Neural progenitor cell (in vitro differentiated cells): ENCODE data around the gene VAMP1. TPM values are rescaled to one million over a fixed set of nuclear protein-coding genes. Genes with fewer than 3 reads are reported as not detected.
A peak's percentile ranks its signal among the peaks of the same experiment; 100 is the strongest.
"Not testable (repeated sequence)": the region's sequence is repeated elsewhere in the genome, so short reads cannot be mapped to it uniquely, and the experiment has no call there.

Experiments used
- DNase-seq: peaks from one replicate; pipeline ENCODE4 v3.0.0-alpha.2; 2016; ENCODE audit warnings: low spot score
- H2AFZ ChIP-seq: fragments of 200-600 bp; sonication (generic); replicated peaks from 2 replicates; pipeline ENCODE4 v1.6.1; 2016; ENCODE audit warnings: antibody characterized with exemption
- H3F3A ChIP-seq: fragments of 200-600 bp; sonication (generic); 2 replicates; pipeline ENCODE4 v1.6.1; 2016; ENCODE audit warnings: antibody characterized with exemption, low read depth
- H3K27ac ChIP-seq: fragments of 200-600 bp; sonication (generic); 2 replicates; pipeline ENCODE4 v1.5.1; 2016; ENCODE audit warnings: mild to moderate bottlenecking
- H3K27me3 ChIP-seq: fragments of 200-600 bp; sonication (generic); 2 replicates; pipeline ENCODE4 v1.6.1; 2016; ENCODE audit warnings: mild to moderate bottlenecking, moderate library complexity
- H3K36me3 ChIP-seq: fragments of 200-600 bp; sonication (generic); 2 replicates; pipeline ENCODE4 v1.5.1; 2016
- H3K4me1 ChIP-seq: fragments of 200-600 bp; sonication (generic); 2 replicates; pipeline ENCODE4 v1.6.1; 2016; ENCODE audit warnings: mixed run types
- H3K4me2 ChIP-seq: fragments of 200-600 bp; sonication (generic); 2 replicates; pipeline ENCODE4 v1.6.1; 2016
- H3K4me3 ChIP-seq: fragments of 200-600 bp; sonication (generic); 2 replicates; pipeline ENCODE4 v1.5.1; 2016
- H3K79me2 ChIP-seq: fragments of 200-600 bp; sonication (generic); 2 replicates; pipeline ENCODE4 v1.6.1; 2016; ENCODE audit warnings: low read depth
- H3K9ac ChIP-seq: fragments of 200-600 bp; sonication (generic); 2 replicates; pipeline ENCODE4 v1.6.1; 2016
- H3K9me3 ChIP-seq: fragments of 200-600 bp; sonication (generic); 2 replicates; pipeline ENCODE4 v1.5.1; 2016; ENCODE audit warnings: low read depth
- H4K20me1 ChIP-seq: fragments of 200-600 bp; sonication (generic); 2 replicates; pipeline ENCODE4 v1.6.1; 2016; ENCODE audit warnings: low read depth
- H3K27ac Mint-ChIP-seq: 3 replicates; pipeline ENCODE4 v1.8.0; 2021; ENCODE audit warnings: mixed read lengths
- H3K27me3 Mint-ChIP-seq: 2 replicates; pipeline ENCODE4 v1.8.0; 2022; ENCODE audit warnings: low read depth, mild to moderate bottlenecking, inconsistent platforms, moderate library complexity, mixed read lengths; ENCODE audit not compliant: insufficient read depth
- H3K36me3 Mint-ChIP-seq: 3 replicates; pipeline ENCODE4 v1.8.0; 2021; ENCODE audit warnings: mixed read lengths
- H3K4me1 Mint-ChIP-seq: 3 replicates; pipeline ENCODE4 v1.8.0; 2021; ENCODE audit warnings: mixed read lengths
- H3K4me3 Mint-ChIP-seq: 3 replicates; pipeline ENCODE4 v1.8.0; 2021; ENCODE audit warnings: mild to moderate bottlenecking, moderate library complexity, mixed read lengths
- H3K9me3 Mint-ChIP-seq: 3 replicates; pipeline ENCODE4 v1.8.0; 2020; ENCODE audit warnings: mixed read lengths
- CTCF ChIP-seq: fragments of 200-600 bp; sonication (generic); IDR thresholded peaks from 2 replicates; pipeline ENCODE4 v1.5.1; 2017; ENCODE audit warnings: antibody characterized with exemption, mild to moderate bottlenecking
- EZH2 ChIP-seq: fragments of 200-600 bp; sonication (generic); IDR thresholded peaks from 2 replicates; pipeline ENCODE4 v1.6.1; 2017; ENCODE audit warnings: antibody characterized with exemption, mild to moderate bottlenecking, moderate library complexity
- EZH2phosphoT487 ChIP-seq: fragments of 200-600 bp; sonication (generic); IDR thresholded peaks from 2 replicates; pipeline ENCODE4 v1.6.1; 2017; ENCODE audit warnings: antibody characterized with exemption
- total RNA-seq: library from RNA; depleted of rRNA; stranded (reverse); fragments of >200 nt; gene quantifications from 2 replicates; pipeline ENCODE4 v1.2.3, GENCODE V29; 2015; ENCODE audit warnings: low replicate concordance

VAMP1 gene
- total RNA-seq, 1 donor from 2014 or later = 14.3 TPM

GRCh38 chr12:6469609-6470374 lies 685 bp downstream of the VAMP1 start:
- no peaks in the 10 kb centered on the region for H3K9me3 ChIP-seq
- no peak overlapping the region for H3K27ac ChIP-seq
- Mint-ChIP-seq H3K4me1 (peaks cover 26% of the 10 kb centered on the region), H3K27ac (no peak overlapping the region), H3K27me3 (peaks cover 3% of the 10 kb centered on the region), H3K4me3 (peak overlapping the region; percentile 88), H3K36me3 (peaks cover under 1% of the 10 kb centered on the region), H3K9me3 (no peaks in the 10 kb centered on the region)
- H3K36me3 ChIP-seq = no peaks in the 10 kb centered on the region
- H3F3A ChIP-seq = peaks cover 23% of the 10 kb centered on the region
- no peak for TF ChIP-seq CTCF
- no peak for TF ChIP-seq EZH2phosphoT487
- TF ChIP-seq EZH2 = no peak
- DNase-seq = peak; percentile 52
- H3K4me3 ChIP-seq = peak overlapping the region; percentile 80
- H4K20me1 ChIP-seq = no peaks in the 10 kb centered on the region
- peaks cover 18% of the 10 kb centered on the region for H3K79me2 ChIP-seq
- H3K4me2 ChIP-seq = peak overlapping the region; percentile 86
- peaks cover 12% of the 10 kb centered on the region for H3K4me1 ChIP-seq
- peak overlapping the region; percentile 67 for H2AFZ ChIP-seq
- H3K27me3 ChIP-seq = no peaks in the 10 kb centered on the region
- peak overlapping the region; percentile 75 for H3K9ac ChIP-seq

- Mint-ChIP-seq H3K4me1 (peaks cover 24% of the 10 kb centered on the region), H3K27me3 (peaks cover 3% of the 10 kb centered on the region), H3K36me3 (peaks cover 6% of the 10 kb centered on the region), H3K9me3 (no peaks in the 10 kb centered on the region), H3K27ac (no peak overlapping the region), H3K4me3 (peak overlapping the region; percentile 88)
- Histone ChIP-seq H3K4me2 (peak overlapping the region; percentile 86), H3K36me3 (no peaks in the 10 kb centered on the region), H3K9me3 (no peaks in the 10 kb centered on the region), H3K9ac (no peak overlapping the region), H3K27me3 (no peaks in the 10 kb centered on the region), H3K4me3 (peak overlapping the region; percentile 80), H3F3A (peaks cover 23% of the 10 kb centered on the region), H4K20me1 (no peaks in the 10 kb centered on the region), H3K79me2 (peaks cover 18% of the 10 kb centered on the region), H3K4me1 (peaks cover 12% of the 10 kb centered on the region), H3K27ac (no peak overlapping the region), H2AFZ (no peak overlapping the region)
- DNase-seq = no peak
- TF ChIP-seq EZH2 (no peak), EZH2phosphoT487 (no peak), CTCF (no peak)
Measured at GRCh38 chr12:6469092-6469491, 1.4 kb downstream of the VAMP1 start.

GRCh38 chr12:6468283-6468575 lies 2.2 kb downstream of the VAMP1 start:
- H3K4me3 Mint-ChIP-seq = peak overlapping the region; percentile 56
- no peak overlapping the region for H3K9ac ChIP-seq
- no peaks in the 10 kb centered on the region for H3K9me3 Mint-ChIP-seq
- H3K4me2 ChIP-seq = no peak overlapping the region
- H3K9me3 ChIP-seq = no peaks in the 10 kb centered on the region
- TF ChIP-seq EZH2 = no peak
- no peak for TF ChIP-seq EZH2phosphoT487
- TF ChIP-seq CTCF = no peak
- H3K4me1 Mint-ChIP-seq = peaks cover 24% of the 10 kb centered on the region
- H3K36me3 ChIP-seq = no peaks in the 10 kb centered on the region
- no peak overlapping the region for H2AFZ ChIP-seq
- peaks cover 6% of the 10 kb centered on the region for H3K36me3 Mint-ChIP-seq
- H3K27ac Mint-ChIP-seq = no peak overlapping the region
- DNase-seq = no peak
- peaks cover 3% of the 10 kb centered on the region for H3K27me3 Mint-ChIP-seq
- H3K4me1 ChIP-seq = peaks cover 12% of the 10 kb centered on the region
- no peak overlapping the region for H3K4me3 ChIP-seq
- H4K20me1 ChIP-seq = no peaks in the 10 kb centered on the region
- no peak overlapping the region for H3K27ac ChIP-seq
- peaks cover 18% of the 10 kb centered on the region for H3K79me2 ChIP-seq
- no peaks in the 10 kb centered on the region for H3K27me3 ChIP-seq
- peaks cover 23% of the 10 kb centered on the region for H3F3A ChIP-seq

GRCh38 chr12:6467571-6468282 lies 2.8 kb downstream of the VAMP1 start:
- H3K9ac ChIP-seq, H3K4me2 ChIP-seq, DNase-seq, H3K27ac ChIP-seq, H2AFZ ChIP-seq, H3K36me3 ChIP-seq, H3K9me3 Mint-ChIP-seq, H3K9me3 ChIP-seq, H3K27ac Mint-ChIP-seq, H3K4me3 ChIP-seq, H4K20me1 ChIP-seq, H3K36me3 Mint-ChIP-seq, H3K27me3 ChIP-seq, H3K27me3 Mint-ChIP-seq: not testable (repeated sequence)
- Histone ChIP-seq H3K4me1 (peaks cover 12% of the 10 kb centered on the region), H3F3A (peaks cover 23% of the 10 kb centered on the region), H3K79me2 (peaks cover 18% of the 10 kb centered on the region)
- H3K4me3 Mint-ChIP-seq = peak overlapping the region; percentile 56
- H3K4me1 Mint-ChIP-seq = peaks cover 24% of the 10 kb centered on the region

GRCh38 chr12:6466751-6467150 lies 3.7 kb downstream of the VAMP1 start:
- peaks cover 18% of the 10 kb centered on the region for H3F3A ChIP-seq
- not testable (repeated sequence) for H3K27me3 ChIP-seq, DNase-seq, H3K9me3 ChIP-seq, H3K4me2 ChIP-seq, H3K4me3 ChIP-seq, H3K36me3 ChIP-seq, H3K9me3 Mint-ChIP-seq, H3K27ac Mint-ChIP-seq, H3K9ac ChIP-seq, H3K4me3 Mint-ChIP-seq, H4K20me1 ChIP-seq, H2AFZ ChIP-seq, H3K27ac ChIP-seq, H3K27me3 Mint-ChIP-seq
- peaks cover 11% of the 10 kb centered on the region for H3K36me3 Mint-ChIP-seq
- H3K79me2 ChIP-seq = peaks cover 18% of the 10 kb centered on the region
- peaks cover 24% of the 10 kb centered on the region for H3K4me1 Mint-ChIP-seq
- H3K4me1 ChIP-seq = peaks cover 12% of the 10 kb centered on the region
